Measurements from ENCODE around the gene DENND1B.

DNA sequence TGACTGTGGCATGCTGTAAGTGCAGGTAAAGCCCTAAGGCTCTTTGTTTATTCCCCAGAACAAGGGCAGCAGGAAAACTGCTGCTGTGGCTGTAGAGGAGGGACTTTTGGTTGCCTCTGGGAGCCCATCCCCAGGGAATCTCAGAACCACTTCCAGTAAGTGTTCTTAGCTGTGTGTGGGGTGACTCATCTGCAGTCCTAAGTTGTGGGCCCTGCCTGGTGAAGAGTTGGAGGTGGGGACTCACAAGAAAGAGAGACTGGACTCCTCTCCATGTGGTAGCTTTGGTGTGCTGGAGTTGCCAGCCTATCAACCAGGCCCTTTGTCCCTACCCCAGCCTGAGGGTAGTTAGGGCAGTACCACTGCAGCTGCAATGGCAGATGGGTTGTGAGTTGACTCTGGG lies 24.0 kb upstream of the DENND1B start:
- TF ChIP-seq, protein P1, sequence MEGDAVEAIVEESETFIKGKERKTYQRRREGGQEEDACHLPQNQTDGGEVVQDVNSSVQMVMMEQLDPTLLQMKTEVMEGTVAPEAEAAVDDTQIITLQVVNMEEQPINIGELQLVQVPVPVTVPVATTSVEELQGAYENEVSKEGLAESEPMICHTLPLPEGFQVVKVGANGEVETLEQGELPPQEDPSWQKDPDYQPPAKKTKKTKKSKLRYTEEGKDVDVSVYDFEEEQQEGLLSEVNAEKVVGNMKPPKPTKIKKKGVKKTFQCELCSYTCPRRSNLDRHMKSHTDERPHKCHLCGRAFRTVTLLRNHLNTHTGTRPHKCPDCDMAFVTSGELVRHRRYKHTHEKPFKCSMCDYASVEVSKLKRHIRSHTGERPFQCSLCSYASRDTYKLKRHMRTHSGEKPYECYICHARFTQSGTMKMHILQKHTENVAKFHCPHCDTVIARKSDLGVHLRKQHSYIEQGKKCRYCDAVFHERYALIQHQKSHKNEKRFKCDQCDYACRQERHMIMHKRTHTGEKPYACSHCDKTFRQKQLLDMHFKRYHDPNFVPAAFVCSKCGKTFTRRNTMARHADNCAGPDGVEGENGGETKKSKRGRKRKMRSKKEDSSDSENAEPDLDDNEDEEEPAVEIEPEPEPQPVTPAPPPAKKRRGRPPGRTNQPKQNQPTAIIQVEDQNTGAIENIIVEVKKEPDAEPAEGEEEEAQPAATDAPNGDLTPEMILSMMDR (IDR thresholded peaks at IDR 0.05 in 4 of 5, conservative IDR thresholded peaks at IDR 0.05 in 1 of 5) = no peak
- no peak for TF ChIP-seq POLR2A (IDR thresholded peaks at IDR 0.05)
